K562 (cell line): Measurements from ENCODE around the gene ICAM1. TPM values are rescaled to one million over a fixed set of nuclear protein-coding genes. Genes with fewer than 3 reads are reported as not detected.

Experiments used
- CBX8 ChIP-seq: fragments of 200-600 bp; sonication (generic); IDR thresholded peaks from 2 replicates; pipeline ENCODE4 v1.6.1; 2012; ENCODE audit warnings: borderline replicate concordance, mixed run types, low read depth, mild to moderate bottlenecking, moderate library complexity, mixed read lengths, low read length, control low read depth, inconsistent platforms; ENCODE audit not compliant: poor library complexity, severe bottlenecking; ENCODE audit errors: extremely low read depth
- CEBPB ChIP-seq: fragments of 450-650 bp; IDR thresholded peaks from 2 replicates; pipeline ENCODE4 v1.6.1; 2016; ENCODE audit warnings: missing genetic modification characterization, missing compliant biosample characterization
- JUN ChIP-seq, 2 experiments: sonication (generic) in 1 of 2; formaldehyde crosslinking in 1 of 2; IDR thresholded peaks; 2 replicates each; pipeline versions ENCODE4 v1.6.1 to v1.8.0; 2012 to 2022; ENCODE audit warnings: borderline replicate concordance in 2 of 2, mild to moderate bottlenecking in 2 of 2, improper control_type of control experiment in 1 of 2, low read depth in 1 of 2, low read length in 1 of 2, missing genetic modification reagents in 1 of 2
- LEF1 ChIP-seq: fragments of 450-650 bp; IDR thresholded peaks from 2 replicates; pipeline ENCODE4 v1.6.1; 2016; ENCODE audit warnings: mild to moderate bottlenecking
- POLR2AphosphoS5 ChIP-seq: IDR thresholded peaks from 2 replicates; pipeline ENCODE4 v1.6.1; 2011; ENCODE audit warnings: mild to moderate bottlenecking, low read depth, low read length, moderate library complexity; ENCODE audit not compliant: control insufficient read depth, insufficient read depth
- SMC3 ChIP-seq: conservative IDR thresholded peaks from 2 replicates; pipeline ENCODE4 v1.6.1; 2011; ENCODE audit warnings: low read depth, low read length, improper control_type of control experiment; ENCODE audit not compliant: insufficient read depth
- ZEB2 ChIP-seq: fragments of 450-650 bp; IDR thresholded peaks from 2 replicates; pipeline ENCODE4 v1.6.1; 2016
- ZNF174 ChIP-seq: fragments of 250-450 bp; sonication (Bioruptor Pico); IDR thresholded peaks from 2 replicates; pipeline ENCODE4 v1.4.0; 2020; ENCODE audit warnings: mild to moderate bottlenecking
- polyA plus RNA-seq, 8 experiments: library from polyadenylated mRNA; depleted of rRNA in 4 of 8; stranded (reverse) in 5 of 8; unstranded in 3 of 8; fragments of >200 nt; fragmentation: Nextera tagmentation in 2 of 8; fragmentation: Illumina TruSeq in 1 of 8; extraction: Ambion mirVana in 2 of 8; extraction: Trizol in 1 of 8; gene quantifications; 2 replicates each; pipeline versions ENCODE4 v1.2.1 to v1.2.3, GENCODE V29; 2011 to 2014; ENCODE audit warnings: inconsistent platforms in 1 of 8, missing spikeins in 1 of 8
- total RNA-seq, 7 experiments: library from RNA; depleted of rRNA in 6 of 7; stranded (reverse); fragments of >200 nt in 6 of 7; fragmentation: Illumina TruSeq in 2 of 7; extraction: Trizol in 2 of 7; gene quantifications; 2 replicates each; pipeline versions ENCODE4 v1.2.1 to v1.2.3, GENCODE V29; 2011 to 2021; ENCODE audit warnings: low replicate concordance in 1 of 7
- TF ChIP-seq, protein P1 (sequence below): fragments of 250-450 bp; sonication (Bioruptor Pico); IDR thresholded peaks from 2 replicates; pipeline ENCODE4 v1.4.0; 2020; ENCODE audit warnings: mild to moderate bottlenecking, moderate library complexity
- TF ChIP-seq, protein P2 (sequence below), 2 experiments: fragments of 200-800 bp in 1 of 2; sonication (Bioruptor generic) in 1 of 2; sonication (generic) in 1 of 2; formaldehyde crosslinking in 1 of 2; IDR thresholded peaks in 1 of 2; conservative IDR thresholded peaks in 1 of 2; 2 replicates each; pipeline versions ENCODE4 v1.5.0 to v1.6.1; 2016 to 2020; ENCODE audit warnings: missing compliant biosample characterization in 1 of 2, missing genetic modification characterization in 1 of 2, missing genetic modification reagents in 1 of 2
- TF ChIP-seq, protein P3 (sequence below), 2 experiments: fragments of 450-650 bp in 1 of 2; sonication (generic) in 1 of 2; formaldehyde crosslinking in 1 of 2; IDR thresholded peaks; 2 replicates each; pipeline versions ENCODE4 v1.7.1 to v1.9.0; 2016 to 2022; ENCODE audit warnings: inconsistent platforms in 1 of 2, mild to moderate bottlenecking in 1 of 2, missing genetic modification reagents in 1 of 2

ICAM1 gene
- total and polyA plus RNA-seq, 9 of the 15 experiments (the other 6 are each of a cell fraction or from before 2014, with no cell fraction given), result 2.3 to 24.4 (median 13.4) TPM

DNA sequence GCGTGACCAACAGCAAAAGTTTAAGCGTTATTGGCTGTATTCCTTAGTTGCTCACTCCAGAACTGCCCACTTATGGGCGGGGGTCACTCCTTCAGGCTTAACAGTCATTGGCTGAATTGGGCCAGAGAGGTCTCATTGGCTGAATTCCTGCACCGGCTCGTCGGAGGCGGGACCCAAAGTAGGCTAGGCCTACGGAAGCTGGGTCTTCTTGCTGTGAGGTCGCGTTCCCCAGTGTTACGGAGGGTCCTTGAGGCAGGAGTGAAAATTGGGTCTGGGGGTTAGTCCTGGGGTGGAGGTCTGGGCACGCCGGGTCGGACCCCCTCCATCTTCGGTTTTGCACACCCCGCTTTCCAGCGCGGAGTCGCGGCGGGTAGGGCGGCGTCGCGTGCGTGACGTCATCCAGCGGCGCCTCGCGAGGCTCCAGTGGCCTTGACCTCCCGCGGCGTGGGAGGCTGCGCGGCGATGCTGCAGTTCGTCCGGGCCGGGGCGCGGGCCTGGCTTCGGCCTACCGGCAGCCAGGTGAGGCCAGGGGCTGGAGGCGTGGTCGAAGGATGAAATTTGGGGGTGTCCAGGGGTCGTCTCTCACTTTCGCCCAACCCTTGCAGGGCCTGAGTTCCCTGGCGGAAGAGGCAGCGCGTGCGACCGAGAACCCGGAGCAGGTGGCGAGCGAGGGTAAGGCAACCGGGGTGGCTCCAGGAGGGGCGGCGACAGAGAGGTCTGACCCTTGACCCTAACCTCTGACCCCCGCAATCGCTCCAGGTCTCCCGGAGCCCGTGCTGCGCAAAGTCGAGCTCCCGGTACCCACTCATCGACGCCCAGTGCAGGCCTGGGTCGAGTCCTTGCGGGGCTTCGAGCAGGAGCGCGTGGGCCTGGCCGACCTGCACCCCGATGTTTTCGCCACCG, 18.9 kb upstream of the ICAM1 start, which contains the start of gene MRPL4 (continued):
- TF ChIP-seq, protein P1, sequence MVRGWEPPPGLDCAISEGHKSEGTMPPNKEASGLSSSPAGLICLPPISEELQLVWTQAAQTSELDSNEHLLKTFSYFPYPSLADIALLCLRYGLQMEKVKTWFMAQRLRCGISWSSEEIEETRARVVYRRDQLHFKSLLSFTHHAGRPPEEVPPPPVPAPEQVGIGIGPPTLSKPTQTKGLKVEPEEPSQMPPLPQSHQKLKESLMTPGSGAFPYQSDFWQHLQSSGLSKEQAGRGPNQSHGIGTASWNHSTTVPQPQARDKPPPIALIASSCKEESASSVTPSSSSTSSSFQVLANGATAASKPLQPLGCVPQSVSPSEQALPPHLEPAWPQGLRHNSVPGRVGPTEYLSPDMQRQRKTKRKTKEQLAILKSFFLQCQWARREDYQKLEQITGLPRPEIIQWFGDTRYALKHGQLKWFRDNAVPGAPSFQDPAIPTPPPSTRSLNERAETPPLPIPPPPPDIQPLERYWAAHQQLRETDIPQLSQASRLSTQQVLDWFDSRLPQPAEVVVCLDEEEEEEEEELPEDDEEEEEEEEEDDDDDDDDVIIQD (CRISPR knock-in tag), result no peak
- TF ChIP-seq ZNF174 (CRISPR knock-in tag) (no peak), CBX8 (no peak), SMC3 (0 out of 2 replicates have a peak, but pooled peaks have one; percentile 7), JUN (IDR thresholded peaks at IDR 0.05; ENCODE audit: borderline replicate concordance, low read depth, low read length) (peak; percentile 84), JUN (CRISPR knock-in tag; IDR thresholded peaks at IDR 0.05; ENCODE audit: borderline replicate concordance) (no peak; the same call in 1 of the 2 replicates), POLR2AphosphoS5 (peak; percentile 70), LEF1 (peak; percentile 21; the same call in 1 of the 2 replicates), CEBPB (no peak), ZEB2 (0 out of 2 replicates have a peak, but pooled peaks have one; percentile 36)
- TF ChIP-seq, protein P2, sequence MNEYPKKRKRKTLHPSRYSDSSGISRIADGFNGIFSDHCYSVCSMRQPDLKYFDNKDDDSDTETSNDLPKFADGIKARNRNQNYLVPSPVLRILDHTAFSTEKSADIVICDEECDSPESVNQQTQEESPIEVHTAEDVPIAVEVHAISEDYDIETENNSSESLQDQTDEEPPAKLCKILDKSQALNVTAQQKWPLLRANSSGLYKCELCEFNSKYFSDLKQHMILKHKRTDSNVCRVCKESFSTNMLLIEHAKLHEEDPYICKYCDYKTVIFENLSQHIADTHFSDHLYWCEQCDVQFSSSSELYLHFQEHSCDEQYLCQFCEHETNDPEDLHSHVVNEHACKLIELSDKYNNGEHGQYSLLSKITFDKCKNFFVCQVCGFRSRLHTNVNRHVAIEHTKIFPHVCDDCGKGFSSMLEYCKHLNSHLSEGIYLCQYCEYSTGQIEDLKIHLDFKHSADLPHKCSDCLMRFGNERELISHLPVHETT (CRISPR knock-in tag; conservative IDR thresholded peaks at IDR 0.05 in 1 of 2, IDR thresholded peaks at IDR 0.05 in 1 of 2), result peak in 1 of 2 experiments; percentile 95; a peak in 2 of 4 replicates
- TF ChIP-seq, protein P3, sequence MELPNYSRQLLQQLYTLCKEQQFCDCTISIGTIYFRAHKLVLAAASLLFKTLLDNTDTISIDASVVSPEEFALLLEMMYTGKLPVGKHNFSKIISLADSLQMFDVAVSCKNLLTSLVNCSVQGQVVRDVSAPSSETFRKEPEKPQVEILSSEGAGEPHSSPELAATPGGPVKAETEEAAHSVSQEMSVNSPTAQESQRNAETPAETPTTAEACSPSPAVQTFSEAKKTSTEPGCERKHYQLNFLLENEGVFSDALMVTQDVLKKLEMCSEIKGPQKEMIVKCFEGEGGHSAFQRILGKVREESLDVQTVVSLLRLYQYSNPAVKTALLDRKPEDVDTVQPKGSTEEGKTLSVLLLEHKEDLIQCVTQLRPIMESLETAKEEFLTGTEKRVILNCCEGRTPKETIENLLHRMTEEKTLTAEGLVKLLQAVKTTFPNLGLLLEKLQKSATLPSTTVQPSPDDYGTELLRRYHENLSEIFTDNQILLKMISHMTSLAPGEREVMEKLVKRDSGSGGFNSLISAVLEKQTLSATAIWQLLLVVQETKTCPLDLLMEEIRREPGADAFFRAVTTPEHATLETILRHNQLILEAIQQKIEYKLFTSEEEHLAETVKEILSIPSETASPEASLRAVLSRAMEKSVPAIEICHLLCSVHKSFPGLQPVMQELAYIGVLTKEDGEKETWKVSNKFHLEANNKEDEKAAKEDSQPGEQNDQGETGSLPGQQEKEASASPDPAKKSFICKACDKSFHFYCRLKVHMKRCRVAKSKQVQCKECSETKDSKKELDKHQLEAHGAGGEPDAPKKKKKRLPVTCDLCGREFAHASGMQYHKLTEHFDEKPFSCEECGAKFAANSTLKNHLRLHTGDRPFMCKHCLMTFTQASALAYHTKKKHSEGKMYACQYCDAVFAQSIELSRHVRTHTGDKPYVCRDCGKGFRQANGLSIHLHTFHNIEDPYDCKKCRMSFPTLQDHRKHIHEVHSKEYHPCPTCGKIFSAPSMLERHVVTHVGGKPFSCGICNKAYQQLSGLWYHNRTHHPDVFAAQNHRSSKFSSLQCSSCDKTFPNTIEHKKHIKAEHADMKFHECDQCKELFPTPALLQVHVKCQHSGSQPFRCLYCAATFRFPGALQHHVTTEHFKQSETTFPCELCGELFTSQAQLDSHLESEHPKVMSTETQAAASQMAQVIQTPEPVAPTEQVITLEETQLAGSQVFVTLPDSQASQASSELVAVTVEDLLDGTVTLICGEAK (IDR thresholded peaks at IDR 0.05), result peak; percentile 51
- TF ChIP-seq, protein P3 (CRISPR knock-in tag; IDR thresholded peaks at IDR 0.05), result no peak
